ENCODE data around the gene NT5DC2.

DNA sequence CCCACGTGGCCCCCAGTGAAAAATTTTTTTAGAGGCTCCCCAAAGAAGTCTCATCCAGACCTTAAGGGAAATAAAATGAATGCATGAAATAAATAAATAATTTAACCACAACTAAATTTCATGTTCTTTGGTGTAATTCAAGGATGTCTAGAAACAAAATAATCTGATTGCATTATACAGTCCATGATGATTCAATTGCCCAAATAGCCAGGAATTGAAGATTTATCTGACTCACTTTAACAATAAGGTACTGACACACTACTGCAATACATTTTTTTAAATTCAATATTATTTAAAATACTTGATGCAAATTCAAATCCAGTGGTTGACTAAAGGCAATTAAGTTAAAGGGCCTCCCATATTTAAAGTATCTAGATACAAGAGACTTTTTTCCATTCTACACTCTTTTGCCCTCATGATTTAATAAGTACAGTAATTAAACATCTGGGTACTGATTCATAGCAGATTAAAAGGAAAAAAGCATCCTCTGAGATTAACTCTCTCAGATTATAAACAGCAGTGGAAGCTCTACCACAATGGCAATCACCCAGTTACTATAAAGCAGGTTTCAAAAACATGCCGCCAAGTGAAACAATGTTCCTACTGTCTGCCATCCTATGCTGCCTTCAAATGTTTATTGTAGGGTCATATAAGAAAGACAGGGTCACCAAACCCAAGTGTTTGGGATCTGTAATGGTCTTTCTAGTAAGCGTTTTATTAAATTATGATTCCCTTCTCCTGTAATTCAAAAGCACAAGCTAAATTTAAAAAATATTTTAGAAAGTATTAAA lies 12.6 kb upstream of the NT5DC2 start:
- TF ChIP-seq, protein P1, sequence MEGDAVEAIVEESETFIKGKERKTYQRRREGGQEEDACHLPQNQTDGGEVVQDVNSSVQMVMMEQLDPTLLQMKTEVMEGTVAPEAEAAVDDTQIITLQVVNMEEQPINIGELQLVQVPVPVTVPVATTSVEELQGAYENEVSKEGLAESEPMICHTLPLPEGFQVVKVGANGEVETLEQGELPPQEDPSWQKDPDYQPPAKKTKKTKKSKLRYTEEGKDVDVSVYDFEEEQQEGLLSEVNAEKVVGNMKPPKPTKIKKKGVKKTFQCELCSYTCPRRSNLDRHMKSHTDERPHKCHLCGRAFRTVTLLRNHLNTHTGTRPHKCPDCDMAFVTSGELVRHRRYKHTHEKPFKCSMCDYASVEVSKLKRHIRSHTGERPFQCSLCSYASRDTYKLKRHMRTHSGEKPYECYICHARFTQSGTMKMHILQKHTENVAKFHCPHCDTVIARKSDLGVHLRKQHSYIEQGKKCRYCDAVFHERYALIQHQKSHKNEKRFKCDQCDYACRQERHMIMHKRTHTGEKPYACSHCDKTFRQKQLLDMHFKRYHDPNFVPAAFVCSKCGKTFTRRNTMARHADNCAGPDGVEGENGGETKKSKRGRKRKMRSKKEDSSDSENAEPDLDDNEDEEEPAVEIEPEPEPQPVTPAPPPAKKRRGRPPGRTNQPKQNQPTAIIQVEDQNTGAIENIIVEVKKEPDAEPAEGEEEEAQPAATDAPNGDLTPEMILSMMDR (IDR thresholded peaks at IDR 0.05; ENCODE audit: poor library complexity) = no peak
- TF ChIP-seq EZH2 (IDR thresholded peaks at IDR 0.05; ENCODE audit: borderline replicate concordance) = no peak
